ENCODE results near the gene GPRC5A. TPM values are rescaled to one million over a fixed set of nuclear protein-coding genes. Genes with fewer than 3 reads are reported as not detected.

The GPRC5A gene
- total and polyA plus RNA-seq, 10 of the 15 experiments (the other 5 are each of a cell fraction or from before 2014, with no cell fraction given) = 0.10 to 2.8 (median 1.1) TPM

DNA sequence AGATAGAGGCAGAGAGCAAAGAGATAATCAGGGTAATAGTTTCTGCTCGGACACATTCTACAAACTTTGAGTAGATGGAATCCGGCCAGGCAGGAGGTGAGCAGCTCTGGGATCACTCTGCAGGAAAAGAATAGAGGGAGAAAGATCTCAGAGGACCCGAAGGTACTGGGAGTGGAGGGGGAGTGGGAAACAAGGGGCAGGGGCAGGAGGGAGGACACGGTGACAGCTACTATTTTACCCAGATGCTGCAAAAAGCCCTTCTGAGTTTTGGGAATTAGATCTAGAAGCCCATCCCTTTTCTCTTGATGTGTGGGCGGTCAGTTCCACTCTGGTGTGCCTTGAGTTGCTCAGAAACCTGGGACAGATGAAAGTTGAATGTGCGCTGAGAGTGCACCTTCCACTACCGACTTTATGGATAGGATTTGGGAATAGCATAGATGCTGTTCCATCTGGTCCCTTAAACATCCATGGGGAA lies 556 bp downstream of the GPRC5A start (continued):
- no peak for TF ChIP-seq EP300 (IDR thresholded peaks at IDR 0.05; ENCODE audit: borderline replicate concordance in 1 of 2, control insufficient read depth in 1 of 2, low read depth in 2 of 2, low read length in 2 of 2)
- no peak for TF ChIP-seq GABPA (IDR thresholded peaks at IDR 0.05; ENCODE audit: low read depth)
- no peak for TF ChIP-seq ZNF217 (IDR thresholded peaks at IDR 0.05)
- no peak for TF ChIP-seq BRCA1 (IDR thresholded peaks at IDR 0.05; ENCODE audit: low read depth, low read length)
- TF ChIP-seq NRF1 (conservative IDR thresholded peaks at IDR 0.05; ENCODE audit: low read depth, low read length) = no peak

DNA sequence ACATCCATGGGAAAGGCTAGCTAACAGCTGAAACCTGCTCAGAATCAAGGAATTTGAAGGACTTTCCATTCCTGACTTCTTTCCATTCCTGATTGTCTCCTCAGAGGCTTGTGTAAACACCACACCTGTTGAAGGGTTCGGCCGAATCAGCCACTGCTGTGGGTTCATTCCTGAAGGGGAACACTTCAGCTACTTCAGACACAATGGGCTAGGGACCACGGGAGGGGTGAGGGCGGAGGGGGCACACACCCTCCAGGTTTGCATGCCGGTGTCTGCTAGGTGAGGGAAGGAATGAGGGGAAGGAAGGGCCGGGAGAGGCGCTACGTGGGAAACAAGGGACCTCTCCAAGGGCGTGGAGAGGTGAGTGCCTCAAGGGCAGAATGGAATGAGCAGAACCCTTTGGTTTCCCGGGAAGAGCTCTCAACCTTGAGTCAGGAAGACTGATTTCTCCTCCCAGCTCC lies 1.3 kb downstream of the GPRC5A start:
- DNase-seq (ENCODE audit: low read depth, low spot score) = no peak
- TF ChIP-seq, protein P1, sequence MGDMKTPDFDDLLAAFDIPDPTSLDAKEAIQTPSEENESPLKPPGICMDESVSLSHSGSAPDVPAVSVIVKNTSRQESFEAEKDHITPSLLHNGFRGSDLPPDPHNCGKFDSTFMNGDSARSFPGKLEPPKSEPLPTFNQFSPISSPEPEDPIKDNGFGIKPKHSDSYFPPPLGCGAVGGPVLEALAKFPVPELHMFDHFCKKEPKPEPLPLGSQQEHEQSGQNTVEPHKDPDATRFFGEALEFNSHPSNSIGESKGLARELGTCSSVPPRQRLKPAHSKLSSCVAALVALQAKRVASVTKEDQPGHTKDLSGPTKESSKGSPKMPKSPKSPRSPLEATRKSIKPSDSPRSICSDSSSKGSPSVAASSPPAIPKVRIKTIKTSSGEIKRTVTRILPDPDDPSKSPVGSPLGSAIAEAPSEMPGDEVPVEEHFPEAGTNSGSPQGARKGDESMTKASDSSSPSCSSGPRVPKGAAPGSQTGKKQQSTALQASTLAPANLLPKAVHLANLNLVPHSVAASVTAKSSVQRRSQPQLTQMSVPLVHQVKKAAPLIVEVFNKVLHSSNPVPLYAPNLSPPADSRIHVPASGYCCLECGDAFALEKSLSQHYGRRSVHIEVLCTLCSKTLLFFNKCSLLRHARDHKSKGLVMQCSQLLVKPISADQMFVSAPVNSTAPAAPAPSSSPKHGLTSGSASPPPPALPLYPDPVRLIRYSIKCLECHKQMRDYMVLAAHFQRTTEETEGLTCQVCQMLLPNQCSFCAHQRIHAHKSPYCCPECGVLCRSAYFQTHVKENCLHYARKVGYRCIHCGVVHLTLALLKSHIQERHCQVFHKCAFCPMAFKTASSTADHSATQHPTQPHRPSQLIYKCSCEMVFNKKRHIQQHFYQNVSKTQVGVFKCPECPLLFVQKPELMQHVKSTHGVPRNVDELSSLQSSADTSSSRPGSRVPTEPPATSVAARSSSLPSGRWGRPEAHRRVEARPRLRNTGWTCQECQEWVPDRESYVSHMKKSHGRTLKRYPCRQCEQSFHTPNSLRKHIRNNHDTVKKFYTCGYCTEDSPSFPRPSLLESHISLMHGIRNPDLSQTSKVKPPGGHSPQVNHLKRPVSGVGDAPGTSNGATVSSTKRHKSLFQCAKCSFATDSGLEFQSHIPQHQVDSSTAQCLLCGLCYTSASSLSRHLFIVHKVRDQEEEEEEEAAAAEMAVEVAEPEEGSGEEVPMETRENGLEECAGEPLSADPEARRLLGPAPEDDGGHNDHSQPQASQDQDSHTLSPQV (IDR thresholded peaks at IDR 0.05) = no peak
- no peak for TF ChIP-seq MYB (IDR thresholded peaks at IDR 0.05; ENCODE audit: borderline replicate concordance, low read depth, low read length)
- no peak for TF ChIP-seq POU2F2 (IDR thresholded peaks at IDR 0.05; ENCODE audit: borderline replicate concordance, low read depth, low read length)
- TF ChIP-seq SRF (IDR thresholded peaks at IDR 0.05; ENCODE audit: low read depth in 2 of 2, low read length in 2 of 2) = no peak
- no peak for TF ChIP-seq ZNF207 (IDR thresholded peaks at IDR 0.05; ENCODE audit: borderline replicate concordance)
- no peak for TF ChIP-seq KDM1A (IDR thresholded peaks at IDR 0.05; ENCODE audit: borderline replicate concordance)
- TF ChIP-seq CBX5 (IDR thresholded peaks at IDR 0.05; ENCODE audit: low read depth) = no peak
- TF ChIP-seq IKZF1 (conservative IDR thresholded peaks at IDR 0.05) = no peak
- no peak for TF ChIP-seq RAD21 (IDR thresholded peaks at IDR 0.05; ENCODE audit: insufficient read depth, low read depth, low read length)
- no peak for TF ChIP-seq POLR2AphosphoS5 (IDR thresholded peaks at IDR 0.05; ENCODE audit: low read length)
- TF ChIP-seq, protein P2, sequence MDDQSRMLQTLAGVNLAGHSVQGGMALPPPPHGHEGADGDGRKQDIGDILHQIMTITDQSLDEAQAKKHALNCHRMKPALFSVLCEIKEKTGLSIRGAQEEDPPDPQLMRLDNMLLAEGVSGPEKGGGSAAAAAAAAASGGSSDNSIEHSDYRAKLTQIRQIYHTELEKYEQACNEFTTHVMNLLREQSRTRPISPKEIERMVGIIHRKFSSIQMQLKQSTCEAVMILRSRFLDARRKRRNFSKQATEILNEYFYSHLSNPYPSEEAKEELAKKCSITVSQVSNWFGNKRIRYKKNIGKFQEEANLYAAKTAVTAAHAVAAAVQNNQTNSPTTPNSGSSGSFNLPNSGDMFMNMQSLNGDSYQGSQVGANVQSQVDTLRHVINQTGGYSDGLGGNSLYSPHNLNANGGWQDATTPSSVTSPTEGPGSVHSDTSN (IDR thresholded peaks at IDR 0.05; ENCODE audit: insufficient replicate concordance, low read depth, low read length) = no peak
- no peak for TF ChIP-seq NFYA (IDR thresholded peaks at IDR 0.05; ENCODE audit: borderline replicate concordance, low read depth, low read length)
- no peak for TF ChIP-seq PML (IDR thresholded peaks at IDR 0.05; ENCODE audit: low read length)
- TF ChIP-seq BACH1 (IDR thresholded peaks at IDR 0.05; ENCODE audit: borderline replicate concordance) = no peak
- H3K4me1 ChIP-seq (ENCODE audit: control insufficient read depth, insufficient read depth, low read length) = no peaks in the 10 kb centered on the region; the same call in 1 of the 2 replicates
- H4K20me1 ChIP-seq (ENCODE audit: control insufficient read depth, insufficient read depth) = no peaks in the 10 kb centered on the region
- no peak overlapping the region for H3K27ac ChIP-seq (ENCODE audit: control insufficient read depth, insufficient read depth)
- no peak overlapping the region for H3K4me3 ChIP-seq
- POLR2A ChIA-PET = no interaction called here
- RAD21 ChIA-PET (ENCODE audit: unreplicated experiment) = interaction anchor here (1.4 kb wide), 1 partner anchor 84 kb away, joined by 3 read pairs; no protein-coding TSS in a partner anchor
- H3K9me3 ChIP-seq (replicated peaks; ENCODE audit: control insufficient read depth, insufficient read depth, low read length) = no peaks in the 10 kb centered on the region
- H3K36me3 ChIP-seq (ENCODE audit: control insufficient read depth in 2 of 2, insufficient read depth in 2 of 2, low read length in 1 of 2) = no peaks in the 10 kb centered on the region
- no peak for ATAC-seq
- CTCF ChIA-PET = interaction anchor here (0.7 kb wide), 1 partner anchor 465 kb away, joined by 4 read pairs; no protein-coding TSS in a partner anchor
- H3K27me3 ChIP-seq (replicated peaks in 1 of 2; ENCODE audit: control insufficient read depth in 2 of 2, insufficient read depth in 2 of 2, low read length in 1 of 2) = peaks cover 12% of the 10 kb centered on the region in 2 experiments
- no peak overlapping the region for H3K9ac ChIP-seq (ENCODE audit: control insufficient read depth, insufficient read depth, low read length)
- in situ Hi-C loops (cut with MboI) = no loop called here
- H2AFZ ChIP-seq (ENCODE audit: control insufficient read depth, low read depth, low read length) = no peak overlapping the region
- BruUV-seq (replicated peaks) = no TSS peak
- H3K79me2 ChIP-seq (ENCODE audit: control insufficient read depth, insufficient read depth, low read length) = no peaks in the 10 kb centered on the region
- SMC1A ChIA-PET (ENCODE audit: uncharacterized antibody, unreplicated experiment) = no interaction called here
- intact Hi-C loops (cut with micrococcal nuclease; ENCODE audit: unreplicated experiment) = no loop called here
- FAIRE-seq = no peak
- 30% methylated on average over 10 of the region's 10 CpGs for WGBS (ENCODE audit: insufficient coverage, insufficient replicate concordance, low lambda C conversion rate, missing lambda C conversion rate)
- no peak overlapping the region for H3K4me2 ChIP-seq (ENCODE audit: control insufficient read depth, insufficient read depth)

All from GM12878 (cell line).